ENCODE measurements around the gene SSBP4. TPM values are rescaled to one million over a fixed set of nuclear protein-coding genes. Genes with fewer than 3 reads are reported as not detected.

SSBP4 gene
- total RNA-seq, 1 donor from 2014 or later, result 56.6 TPM

- DNase-seq (ENCODE audit: low read depth), result no peak
- Mint-ChIP-seq H3K36me3 (ENCODE audit: low read depth, unreplicated experiment) (peaks cover 6% of the 10 kb centered on the region), H3K27me3 (ENCODE audit: low read depth, unreplicated experiment) (no peaks in the 10 kb centered on the region), H3K4me3 (ENCODE audit: unreplicated experiment) (no peak overlapping the region), H3K27ac (ENCODE audit: unreplicated experiment) (no peak overlapping the region), H3K4me1 (ENCODE audit: low read depth, unreplicated experiment) (peaks cover 13% of the 10 kb centered on the region), H3K9me3 (ENCODE audit: unreplicated experiment) (no peaks in the 10 kb centered on the region)
- peaks cover 95% of the 10 kb centered on the region for H4K20me1 ChIP-seq (ENCODE audit: insufficient read depth, low read length)
- no peaks in the 10 kb centered on the region for H3K27me3 ChIP-seq (ENCODE audit: insufficient read depth, low read length)
- no peak for TF ChIP-seq CTCF (IDR thresholded peaks at IDR 0.05; ENCODE audit: insufficient read depth, low read depth, low read length)
- no peak for TF ChIP-seq EZH2 (IDR thresholded peaks at IDR 0.05; ENCODE audit: insufficient read depth, low read length)
- H3K4me3 ChIP-seq (ENCODE audit: insufficient read depth, low read depth, low read length), result no peak overlapping the region
- no peak for FAIRE-seq
- no peaks in the 10 kb centered on the region for H3K9me3 ChIP-seq (ENCODE audit: insufficient read depth, low read depth, low read length)
- H3K9ac ChIP-seq (ENCODE audit: low read length), result no peak overlapping the region
- H3K4me1 ChIP-seq (ENCODE audit: insufficient read depth, low read length), result peaks cover 18% of the 10 kb centered on the region
- peaks cover 31% of the 10 kb centered on the region for H3K79me2 ChIP-seq (ENCODE audit: insufficient read depth, low read length)
- H2AFZ ChIP-seq (ENCODE audit: low read depth, low read length), result no peak overlapping the region
- peaks cover 3% of the 10 kb centered on the region for H3K36me3 ChIP-seq (ENCODE audit: insufficient read depth, low read length)
- no peak overlapping the region for H3K4me2 ChIP-seq (ENCODE audit: low read length)
- no peak overlapping the region for H3K27ac ChIP-seq (ENCODE audit: low read depth, low read length)
Measured at GRCh38 chr19:18468517-18468916, 49.3 kb downstream of the SSBP4 start.

- peaks cover 3% of the 10 kb centered on the region for H3K36me3 ChIP-seq (ENCODE audit: insufficient read depth, low read length)
- no peak overlapping the region for H3K27ac ChIP-seq (ENCODE audit: low read depth, low read length)
- DNase-seq (ENCODE audit: low read depth) (no peak), FAIRE-seq (no peak)
- H3K9me3 ChIP-seq (ENCODE audit: insufficient read depth, low read depth, low read length), result no peaks in the 10 kb centered on the region
- peaks cover 38% of the 10 kb centered on the region for H3K79me2 ChIP-seq (ENCODE audit: insufficient read depth, low read length)
- no peak overlapping the region for H2AFZ ChIP-seq (ENCODE audit: low read depth, low read length)
- H3K27me3 ChIP-seq (ENCODE audit: insufficient read depth, low read length), result no peaks in the 10 kb centered on the region
- no peaks in the 10 kb centered on the region for H3K27me3 Mint-ChIP-seq (ENCODE audit: low read depth, unreplicated experiment)
- no peak overlapping the region for H3K27ac Mint-ChIP-seq (ENCODE audit: unreplicated experiment)
- no peak overlapping the region for H3K4me3 Mint-ChIP-seq (ENCODE audit: unreplicated experiment)
- no peaks in the 10 kb centered on the region for H3K9me3 Mint-ChIP-seq (ENCODE audit: unreplicated experiment)
- no peak overlapping the region for H3K4me3 ChIP-seq (ENCODE audit: insufficient read depth, low read depth, low read length)
- peaks cover 5% of the 10 kb centered on the region for H3K36me3 Mint-ChIP-seq (ENCODE audit: low read depth, unreplicated experiment)
- H3K9ac ChIP-seq (ENCODE audit: low read length), result no peak overlapping the region
- peaks cover 97% of the 10 kb centered on the region for H4K20me1 ChIP-seq (ENCODE audit: insufficient read depth, low read length)
- peaks cover 18% of the 10 kb centered on the region for H3K4me1 ChIP-seq (ENCODE audit: insufficient read depth, low read length)
- H3K4me1 Mint-ChIP-seq (ENCODE audit: low read depth, unreplicated experiment), result peaks cover 13% of the 10 kb centered on the region
- no peak overlapping the region for H3K4me2 ChIP-seq (ENCODE audit: low read length)
- TF ChIP-seq CTCF (IDR thresholded peaks at IDR 0.05; ENCODE audit: insufficient read depth, low read depth, low read length) (peak; percentile 67), EZH2 (IDR thresholded peaks at IDR 0.05; ENCODE audit: insufficient read depth, low read length) (no peak)
Measured at GRCh38 chr19:18469069-18469846, 50.1 kb downstream of the SSBP4 start.

- Histone ChIP-seq H3K9me3 (ENCODE audit: insufficient read depth, low read depth, low read length) (no peaks in the 10 kb centered on the region), H3K4me2 (ENCODE audit: low read length) (no peak overlapping the region), H3K4me1 (ENCODE audit: insufficient read depth, low read length) (peaks cover 6% of the 10 kb centered on the region), H3K9ac (ENCODE audit: low read length) (no peak overlapping the region), H2AFZ (ENCODE audit: low read depth, low read length) (no peak overlapping the region), H3K4me3 (ENCODE audit: insufficient read depth, low read depth, low read length) (no peak overlapping the region), H4K20me1 (ENCODE audit: insufficient read depth, low read length) (peaks cover 97% of the 10 kb centered on the region), H3K27me3 (ENCODE audit: insufficient read depth, low read length) (no peaks in the 10 kb centered on the region), H3K79me2 (ENCODE audit: insufficient read depth, low read length) (peaks cover 52% of the 10 kb centered on the region), H3K36me3 (ENCODE audit: insufficient read depth, low read length) (peaks cover 3% of the 10 kb centered on the region), H3K27ac (ENCODE audit: low read depth, low read length) (no peak overlapping the region)
- no peaks in the 10 kb centered on the region for H3K9me3 Mint-ChIP-seq (ENCODE audit: unreplicated experiment)
- H3K36me3 Mint-ChIP-seq (ENCODE audit: low read depth, unreplicated experiment), result peaks cover 2% of the 10 kb centered on the region
- H3K4me1 Mint-ChIP-seq (ENCODE audit: low read depth, unreplicated experiment), result peaks cover 13% of the 10 kb centered on the region
- no peak for FAIRE-seq
- no peak overlapping the region for H3K4me3 Mint-ChIP-seq (ENCODE audit: unreplicated experiment)
- no peak for TF ChIP-seq CTCF (IDR thresholded peaks at IDR 0.05; ENCODE audit: insufficient read depth, low read depth, low read length)
- no peak for TF ChIP-seq EZH2 (IDR thresholded peaks at IDR 0.05; ENCODE audit: insufficient read depth, low read length)
- H3K27ac Mint-ChIP-seq (ENCODE audit: unreplicated experiment), result no peak overlapping the region
- H3K27me3 Mint-ChIP-seq (ENCODE audit: low read depth, unreplicated experiment), result no peaks in the 10 kb centered on the region
- no peak for DNase-seq (ENCODE audit: low read depth)
Measured at GRCh38 chr19:18470787-18471186, 51.6 kb downstream of the SSBP4 start.

Data from astrocyte (in vitro differentiated cells and primary cell).